HPDE6-E6E7 (cell line): ENCODE data around the gene TRIM8.
"Not testable (repeated sequence)": the region's sequence is repeated elsewhere in the genome, so short reads cannot be mapped to it uniquely, and the experiment has no call there.

Source experiments
- DNase-seq: peaks from one replicate; pipeline ENCODE4 v3.0.0; 2011; ENCODE audit warnings: missing footprints; ENCODE audit errors: extremely low spot score

Gene TRIM8

GRCh38 chr10:102695401-102695800, 51.1 kb downstream of the TRIM8 start:
- not testable (repeated sequence) for DNase-seq

GRCh38 chr10:102696736-102697135, 52.5 kb downstream of the TRIM8 start:
- DNase-seq, result no peak

- no peak for DNase-seq
Measured at GRCh38 chr10:102698894-102699293, 54.6 kb downstream of the TRIM8 start.

DNA sequence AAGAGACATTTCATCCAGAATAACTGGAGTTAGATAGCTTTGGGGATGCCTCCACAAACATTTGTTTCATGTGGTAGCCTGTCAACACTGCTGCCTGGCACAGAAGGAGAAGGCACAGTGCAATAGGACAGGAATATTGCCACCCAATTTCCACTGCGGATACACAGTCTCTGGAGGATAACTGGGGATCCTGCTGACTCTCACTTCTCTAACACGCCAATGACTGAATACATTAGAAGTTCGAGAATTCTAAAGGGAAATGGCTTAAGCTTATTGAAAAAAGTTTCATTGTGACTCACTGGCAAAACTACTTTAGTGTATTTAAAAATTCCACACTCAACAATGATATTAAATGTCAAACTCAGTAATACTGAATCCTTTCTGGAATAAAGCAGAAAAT, 57.0 kb downstream of the TRIM8 start:
- no peak for DNase-seq

DNA sequence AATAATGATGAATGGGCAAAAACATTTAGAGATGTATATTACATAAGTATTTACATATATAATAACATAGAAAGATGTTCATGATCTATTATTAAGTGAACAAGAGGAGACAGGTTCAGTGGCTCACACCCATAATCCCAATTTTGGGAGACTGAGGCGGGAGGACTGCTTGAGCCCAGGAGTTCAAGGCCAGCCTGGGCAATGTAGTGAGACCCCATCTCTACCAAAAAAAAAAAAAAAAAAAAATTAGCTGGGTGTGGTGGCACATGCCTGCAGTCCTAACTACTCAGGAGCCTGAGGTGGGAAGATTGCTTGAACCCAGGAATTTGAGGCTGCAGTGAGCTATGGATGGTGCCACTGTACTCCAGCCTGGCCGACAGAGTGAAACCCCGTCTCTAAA, 57.5 kb downstream of the TRIM8 start:
- no peak for DNase-seq

GRCh38 chr10:102702742-102703141, 58.5 kb downstream of the TRIM8 start:
- no peak for DNase-seq

GRCh38 chr10:102704915-102705314, 60.6 kb downstream of the TRIM8 start:
- DNase-seq, result no peak

DNA sequence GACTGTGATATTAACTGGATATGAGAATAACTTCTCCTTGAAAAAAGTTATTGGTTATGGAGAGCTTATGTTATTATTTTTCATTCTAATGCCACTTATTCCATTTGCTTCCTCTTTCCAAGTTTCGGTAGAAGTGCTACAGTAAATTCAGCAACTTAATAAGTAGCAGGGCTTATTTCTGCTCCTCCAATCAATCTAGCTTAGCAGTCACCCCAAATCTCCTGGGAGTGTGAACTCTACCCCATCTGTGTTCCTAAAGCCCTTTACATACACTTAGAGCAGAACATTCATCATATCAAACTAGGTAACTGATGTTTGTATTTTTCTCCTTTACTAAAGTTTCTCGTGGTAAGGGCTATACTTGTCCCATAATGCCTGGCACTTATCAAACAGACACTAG, 61.3 kb downstream of the TRIM8 start:
- no peak for DNase-seq
